ENCODE data around the gene FBXO45. TPM values are rescaled to one million over a fixed set of nuclear protein-coding genes. Genes with fewer than 3 reads are reported as not detected.

Gene FBXO45
- total and polyA plus RNA-seq, 2 of the 4 experiments (the other 2 are of a cell fraction): 3.8 to 5.0 TPM

DNA sequence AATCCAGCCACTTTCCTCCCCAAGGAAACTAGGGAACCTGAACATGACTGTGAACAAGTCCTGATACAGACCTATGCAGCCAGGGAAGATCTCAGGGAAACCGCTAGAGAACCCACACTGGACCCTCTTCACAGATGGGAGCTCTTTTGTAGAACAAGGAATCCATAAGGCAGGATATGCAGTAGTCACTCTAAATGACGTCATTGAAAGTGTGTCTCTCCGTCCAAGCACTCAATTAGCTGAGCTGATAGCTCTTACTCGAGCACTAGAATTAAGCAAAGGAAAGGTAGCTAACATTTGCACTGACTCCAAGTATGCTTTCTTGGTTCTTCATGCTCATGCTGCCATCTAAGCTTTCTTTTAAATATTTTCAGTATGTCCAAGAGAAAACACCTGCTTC lies 43.3 kb upstream of the FBXO45 start:
- Histone ChIP-seq H2BK20ac (ENCODE audit: low read depth, low read length) (no peak overlapping the region), H3K9me1 (ENCODE audit: insufficient read depth, low read length) (peaks cover 6% of the 10 kb centered on the region; the same call in 1 of the 2 replicates), H2AK5ac (ENCODE audit: low read depth, low read length) (no peak overlapping the region), H3K56ac (ENCODE audit: extremely low read depth, insufficient read depth, low read length) (no peak overlapping the region), H3K9me3 (ENCODE audit: control insufficient read depth, insufficient read depth, low read length) (peaks cover 10% of the 10 kb centered on the region), H3K23ac (ENCODE audit: low read depth, low read length) (no peak overlapping the region), H2AK9ac (replicated peaks; ENCODE audit: low read depth, low read length, poor library complexity) (no peak overlapping the region), H3K4me2 (ENCODE audit: low read depth, low read length) (no peak overlapping the region), H2AFZ (replicated peaks; ENCODE audit: low read length, poor library complexity) (no peak overlapping the region), H3K36me3 (ENCODE audit: control insufficient read depth, insufficient read depth, low read length) (no peaks in the 10 kb centered on the region), H3K9ac (ENCODE audit: low read depth, low read length) (no peak overlapping the region), H3K27me3 (ENCODE audit: control insufficient read depth, insufficient read depth, low read length) (no peaks in the 10 kb centered on the region), H3K27ac (ENCODE audit: insufficient read depth, low read length) (no peak overlapping the region), H4K91ac (ENCODE audit: insufficient read depth, low read depth, low read length) (no peak overlapping the region), H2BK120ac (ENCODE audit: low read depth, low read length) (no peak overlapping the region), H3K4me3 (ENCODE audit: insufficient read depth, low read depth, low read length) (no peak overlapping the region), H4K20me1 (ENCODE audit: insufficient read depth, low read length) (no peaks in the 10 kb centered on the region), H2BK5ac (ENCODE audit: low read depth, low read length, poor library complexity, severe bottlenecking) (no peak overlapping the region), H3K4ac (ENCODE audit: low read depth, low read length) (no peak overlapping the region), H4K8ac (ENCODE audit: low read depth in 2 of 2, low read length in 2 of 2) (no peak overlapping the region), H2BK15ac (ENCODE audit: low read depth, low read length) (no peak overlapping the region), H4K5ac (ENCODE audit: low read depth, low read length) (no peak overlapping the region), H3K18ac (ENCODE audit: low read depth, low read length) (no peak overlapping the region), H3K79me1 (ENCODE audit: low read depth in 1 of 2, low read length in 2 of 2) (no peaks in the 10 kb centered on the region), H3K4me1 (ENCODE audit: control insufficient read depth, insufficient read depth, low read length) (0 out of 2 replicates have a peak, but pooled peaks cover 2% of the 10 kb centered on the region), H3K14ac (replicated peaks; ENCODE audit: low read depth, low read length) (no peak overlapping the region)
- in situ Hi-C loops (cut with MboI; ENCODE audit: low sequenced_read_pairs): no loop called here
- BruUV-seq (replicated peaks): no TSS peak
- TF ChIP-seq MXI1 (IDR thresholded peaks at IDR 0.05; ENCODE audit: borderline replicate concordance, low read depth, low read length): no peak
- TF ChIP-seq, protein P1, sequence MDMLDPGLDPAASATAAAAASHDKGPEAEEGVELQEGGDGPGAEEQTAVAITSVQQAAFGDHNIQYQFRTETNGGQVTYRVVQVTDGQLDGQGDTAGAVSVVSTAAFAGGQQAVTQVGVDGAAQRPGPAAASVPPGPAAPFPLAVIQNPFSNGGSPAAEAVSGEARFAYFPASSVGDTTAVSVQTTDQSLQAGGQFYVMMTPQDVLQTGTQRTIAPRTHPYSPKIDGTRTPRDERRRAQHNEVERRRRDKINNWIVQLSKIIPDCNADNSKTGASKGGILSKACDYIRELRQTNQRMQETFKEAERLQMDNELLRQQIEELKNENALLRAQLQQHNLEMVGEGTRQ (IDR thresholded peaks at IDR 0.05; ENCODE audit: low read depth, low read length): no peak
- TF ChIP-seq, protein P2, sequence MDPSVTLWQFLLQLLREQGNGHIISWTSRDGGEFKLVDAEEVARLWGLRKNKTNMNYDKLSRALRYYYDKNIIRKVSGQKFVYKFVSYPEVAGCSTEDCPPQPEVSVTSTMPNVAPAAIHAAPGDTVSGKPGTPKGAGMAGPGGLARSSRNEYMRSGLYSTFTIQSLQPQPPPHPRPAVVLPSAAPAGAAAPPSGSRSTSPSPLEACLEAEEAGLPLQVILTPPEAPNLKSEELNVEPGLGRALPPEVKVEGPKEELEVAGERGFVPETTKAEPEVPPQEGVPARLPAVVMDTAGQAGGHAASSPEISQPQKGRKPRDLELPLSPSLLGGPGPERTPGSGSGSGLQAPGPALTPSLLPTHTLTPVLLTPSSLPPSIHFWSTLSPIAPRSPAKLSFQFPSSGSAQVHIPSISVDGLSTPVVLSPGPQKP (IDR thresholded peaks at IDR 0.05; ENCODE audit: borderline replicate concordance, low read depth, low read length): no peak
- TF ChIP-seq BHLHE40 (IDR thresholded peaks at IDR 0.05; ENCODE audit: low read depth, low read length): no peak
- TF ChIP-seq MAFK (IDR thresholded peaks at IDR 0.05; ENCODE audit: low read depth, low read length): no peak
- TF ChIP-seq, protein P3, sequence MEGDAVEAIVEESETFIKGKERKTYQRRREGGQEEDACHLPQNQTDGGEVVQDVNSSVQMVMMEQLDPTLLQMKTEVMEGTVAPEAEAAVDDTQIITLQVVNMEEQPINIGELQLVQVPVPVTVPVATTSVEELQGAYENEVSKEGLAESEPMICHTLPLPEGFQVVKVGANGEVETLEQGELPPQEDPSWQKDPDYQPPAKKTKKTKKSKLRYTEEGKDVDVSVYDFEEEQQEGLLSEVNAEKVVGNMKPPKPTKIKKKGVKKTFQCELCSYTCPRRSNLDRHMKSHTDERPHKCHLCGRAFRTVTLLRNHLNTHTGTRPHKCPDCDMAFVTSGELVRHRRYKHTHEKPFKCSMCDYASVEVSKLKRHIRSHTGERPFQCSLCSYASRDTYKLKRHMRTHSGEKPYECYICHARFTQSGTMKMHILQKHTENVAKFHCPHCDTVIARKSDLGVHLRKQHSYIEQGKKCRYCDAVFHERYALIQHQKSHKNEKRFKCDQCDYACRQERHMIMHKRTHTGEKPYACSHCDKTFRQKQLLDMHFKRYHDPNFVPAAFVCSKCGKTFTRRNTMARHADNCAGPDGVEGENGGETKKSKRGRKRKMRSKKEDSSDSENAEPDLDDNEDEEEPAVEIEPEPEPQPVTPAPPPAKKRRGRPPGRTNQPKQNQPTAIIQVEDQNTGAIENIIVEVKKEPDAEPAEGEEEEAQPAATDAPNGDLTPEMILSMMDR (conservative IDR thresholded peaks at IDR 0.05; ENCODE audit: low read depth, low read length): no peak
- intact Hi-C loops (cut with micrococcal nuclease): no loop called here
- WGBS, 2 experiments (ENCODE audit: extremely low coverage in 2 of 2, insufficient read length in 1 of 2): 80% methylated on average over 2 of the region's 4 CpGs; no CpG with 5 or more reads in 1 of the 2 experiments
- DNase-seq: no peak
- dilution Hi-C loops (cut with HindIII; ENCODE audit: low sequenced_read_pairs, unreplicated experiment): no loop called here
- no peak for ATAC-seq (ENCODE audit: low read depth)
- CTCF ChIA-PET: interaction anchor here (1.7 kb wide), 1 partner anchor 271 kb away, joined by 3 read pairs; no protein-coding TSS in a partner anchor
- POLR2A ChIA-PET (ENCODE audit: unreplicated experiment): no interaction called here
